Stimulated activated CD8-positive, alpha-beta memory T cell treated with anti-CD3 and anti-CD28 coated beads, Interleukin-2, amount 100 ng/mL, for 48 hours (primary cell): ENCODE data around the gene OR4K14.
"Not testable (repeated sequence)": the region's sequence is repeated elsewhere in the genome, so short reads cannot be mapped to it uniquely, and the experiment has no call there.

ENCODE experiments used
- DNase-seq, 2 donors: peaks; one replicate each; pipeline ENCODE4 v3.0.0-alpha.2; 2020; ENCODE audit warnings: low read depth in 2 of 2

Gene OR4K14, protein sequence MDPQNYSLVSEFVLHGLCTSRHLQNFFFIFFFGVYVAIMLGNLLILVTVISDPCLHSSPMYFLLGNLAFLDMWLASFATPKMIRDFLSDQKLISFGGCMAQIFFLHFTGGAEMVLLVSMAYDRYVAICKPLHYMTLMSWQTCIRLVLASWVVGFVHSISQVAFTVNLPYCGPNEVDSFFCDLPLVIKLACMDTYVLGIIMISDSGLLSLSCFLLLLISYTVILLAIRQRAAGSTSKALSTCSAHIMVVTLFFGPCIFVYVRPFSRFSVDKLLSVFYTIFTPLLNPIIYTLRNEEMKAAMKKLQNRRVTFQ

DNA sequence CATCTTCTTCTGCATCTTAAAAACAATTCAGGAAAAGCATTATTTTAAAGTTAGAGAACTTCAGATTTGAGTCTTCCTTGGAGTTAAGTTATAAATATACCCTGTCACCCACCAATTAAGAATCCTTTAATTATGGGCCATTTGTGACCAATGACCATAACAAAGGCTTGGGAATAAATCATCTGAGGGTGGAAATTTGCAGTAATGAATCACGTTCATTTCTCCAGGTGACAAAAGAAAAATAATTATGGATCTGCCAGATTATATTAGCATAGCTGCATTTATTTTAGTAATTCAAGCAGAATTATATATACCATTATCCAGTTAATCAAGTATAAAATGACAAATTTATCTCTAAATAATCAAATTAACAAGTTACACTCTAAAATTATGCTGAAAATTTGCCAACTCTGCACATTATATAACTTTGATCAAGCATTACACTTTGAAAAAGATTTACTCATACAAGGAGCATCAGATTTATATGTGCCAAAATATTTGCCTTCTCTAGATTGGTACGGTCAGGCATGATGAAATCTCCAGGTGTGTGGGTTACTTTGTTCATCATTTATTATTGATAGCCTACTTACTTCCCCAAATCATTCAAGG is at the start of gene OR4K14:
OR4K14 (minus strand) TSS at position 51 of the 609 bp plus-strand sequence. CDS start 4,114 bp downstream, outside the sequence.
- no peak for DNase-seq

DNA sequence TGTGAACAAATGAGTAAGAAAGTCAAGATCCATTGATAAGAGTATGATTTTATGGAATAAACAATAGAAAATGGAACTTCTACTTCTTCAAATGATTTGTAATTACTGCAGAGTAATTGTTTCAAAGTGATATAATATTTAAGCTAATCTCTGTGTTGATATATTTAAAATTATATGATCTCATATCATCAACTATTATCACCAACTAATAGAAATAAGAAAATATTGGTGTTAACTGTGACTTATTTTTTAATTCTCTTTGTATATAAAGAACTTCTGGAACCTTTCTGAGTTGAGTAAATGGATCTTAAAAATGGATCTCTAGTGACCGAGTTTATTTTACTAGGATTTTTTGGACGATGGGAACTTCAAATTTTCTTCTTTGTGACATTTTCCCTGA is 40.6 kb upstream of the OR4K14 start, which contains the start of gene OR4L1:
OR4L1 (plus strand) TSS at position 301 of the 400 bp plus-strand sequence; CDS start at position 301, 0 bp downstream.
- DNase-seq, result no peak

DNA sequence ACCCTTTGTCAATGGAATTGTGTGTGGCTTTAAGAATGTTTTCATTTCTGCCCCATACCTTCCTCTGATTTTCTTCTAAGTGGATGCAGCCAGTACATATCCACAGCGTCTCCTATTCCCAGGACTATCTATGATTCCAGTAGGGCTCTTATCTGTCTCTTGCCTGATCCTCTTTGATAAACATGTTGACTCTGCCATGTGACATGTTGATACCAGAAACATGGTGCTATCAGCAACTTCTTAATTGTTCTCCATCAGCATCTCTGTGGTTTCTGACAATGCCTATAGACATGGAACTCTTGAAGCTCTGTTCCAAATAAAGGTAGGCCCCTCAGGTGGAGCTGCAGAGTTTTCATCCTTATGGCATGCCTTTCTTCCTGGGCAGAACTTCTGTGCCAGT is 29.1 kb upstream of the OR4K14 start:
- DNase-seq, result no peak

DNA sequence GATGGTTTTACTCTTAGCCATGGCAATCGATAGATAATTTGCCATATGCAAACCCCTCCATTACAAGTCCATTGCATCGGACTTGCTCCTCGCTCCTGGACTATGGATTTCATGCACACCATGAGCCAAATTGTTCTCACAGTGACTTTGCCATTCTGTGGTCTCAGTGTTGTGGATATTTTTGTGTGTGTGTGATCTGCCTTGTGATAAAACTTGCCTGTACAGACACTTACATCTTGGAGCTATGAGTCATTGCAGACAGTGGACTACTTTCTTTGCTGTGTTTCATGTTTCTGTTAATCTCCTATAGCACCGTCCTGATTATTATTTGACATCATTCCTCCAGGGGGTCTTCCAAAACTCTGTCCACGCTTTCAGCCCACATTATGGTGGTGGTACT is 25.1 kb upstream of the OR4K14 start:
- DNase-seq, result no peak

DNA sequence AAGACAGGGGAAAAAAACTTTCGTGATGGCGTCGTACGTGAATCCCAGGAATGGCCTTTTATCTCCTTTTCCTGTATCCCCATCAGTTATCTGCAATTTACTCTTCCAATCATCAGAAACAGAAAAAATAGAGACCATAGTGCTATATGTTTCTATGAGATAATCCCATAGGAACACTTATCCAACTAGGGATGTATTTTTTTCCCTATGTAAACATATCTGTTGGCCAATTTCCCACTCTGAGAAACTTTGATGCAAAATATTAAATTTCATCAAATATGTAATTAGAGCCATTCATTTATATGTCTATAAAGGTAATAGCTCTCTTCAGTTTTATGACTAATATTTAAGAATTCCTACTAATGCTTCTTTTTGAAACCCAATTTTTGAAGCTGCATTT is 16.8 kb upstream of the OR4K14 start, which contains the start of gene OR4K13:
OR4K13 (minus strand) TSS at position 101 of the 400 bp plus-strand sequence. CDS start 1,280 bp downstream, outside the sequence.
- no peak for DNase-seq

DNA sequence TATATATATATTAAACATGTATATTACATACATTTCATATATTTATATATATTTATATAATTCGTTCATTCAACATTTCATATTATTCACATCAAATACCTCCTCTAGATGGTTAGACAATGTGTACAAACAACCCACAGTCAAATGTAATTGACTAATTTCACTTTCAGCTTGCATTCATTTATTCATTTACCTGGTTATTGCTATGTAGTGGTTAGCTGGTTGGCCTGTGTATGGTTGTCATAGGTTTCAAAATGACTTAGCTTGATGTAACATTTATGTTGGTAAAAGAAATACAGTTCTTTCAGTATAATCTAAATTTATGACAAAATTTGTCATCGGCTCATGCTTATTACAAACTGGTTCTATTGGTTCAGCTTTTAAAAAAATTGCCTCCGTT is 16.3 kb upstream of the OR4K14 start:
- DNase-seq, result no peak

DNA sequence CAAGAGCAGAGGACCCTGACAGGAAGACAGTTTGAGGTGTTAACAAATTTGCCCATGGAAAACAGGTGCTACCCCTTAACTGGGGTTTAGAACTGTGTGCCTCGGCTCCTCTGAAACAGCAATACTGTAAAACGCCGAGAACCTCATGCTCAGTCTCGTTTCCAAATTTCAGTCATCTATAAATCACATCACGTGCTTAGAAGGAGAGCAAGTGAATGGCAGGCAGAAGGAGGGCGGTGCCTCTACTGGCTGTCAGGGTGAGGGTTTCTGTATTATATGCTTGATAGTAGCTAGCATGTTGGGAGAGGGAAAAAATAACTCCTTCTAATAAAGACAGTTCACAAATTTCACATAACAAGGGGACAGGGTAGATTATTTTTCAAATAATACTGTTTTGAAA is 12.0 kb upstream of the OR4K14 start:
- DNase-seq, result no peak

DNA sequence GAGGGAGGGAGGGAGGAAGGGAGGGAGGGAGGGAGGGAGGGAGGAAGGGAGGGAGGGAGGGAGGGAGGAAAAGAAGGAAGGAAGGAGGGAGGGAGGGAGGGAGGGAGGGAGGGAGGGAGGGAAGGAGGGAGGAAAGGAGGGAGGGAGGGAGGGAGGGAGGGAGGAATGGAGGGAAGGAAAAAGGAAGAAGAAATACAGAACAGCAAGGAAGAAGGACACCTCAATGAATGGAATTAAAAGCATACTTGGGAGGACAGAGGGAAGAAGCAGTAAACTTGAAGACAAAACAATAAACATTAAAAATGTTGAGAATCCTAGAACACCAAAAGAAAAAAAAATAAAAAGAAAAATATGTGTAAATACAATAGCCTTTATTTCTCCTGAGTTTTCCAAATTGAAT is 11.0 kb downstream of the OR4K14 start:
- no peak for DNase-seq

DNA sequence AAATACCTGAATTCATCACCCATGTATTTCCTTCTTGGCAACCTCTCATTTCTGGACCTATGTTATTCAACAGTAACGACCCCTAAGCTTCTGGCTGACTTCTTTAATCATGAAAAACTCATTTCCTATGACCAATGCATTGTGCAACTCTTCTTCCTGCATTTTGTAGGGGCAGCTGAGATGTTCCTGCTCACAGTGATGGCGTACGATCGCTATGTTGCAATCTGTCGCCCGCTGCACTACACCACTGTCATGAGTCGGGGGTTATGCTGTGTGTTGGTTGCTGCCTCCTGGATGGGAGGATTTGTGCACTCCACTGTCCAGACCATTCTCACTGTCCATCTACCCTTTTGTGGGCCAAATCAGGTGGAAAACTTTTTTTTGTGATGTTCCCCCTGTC is 16.8 kb downstream of the OR4K14 start:
- no peak for DNase-seq

DNA sequence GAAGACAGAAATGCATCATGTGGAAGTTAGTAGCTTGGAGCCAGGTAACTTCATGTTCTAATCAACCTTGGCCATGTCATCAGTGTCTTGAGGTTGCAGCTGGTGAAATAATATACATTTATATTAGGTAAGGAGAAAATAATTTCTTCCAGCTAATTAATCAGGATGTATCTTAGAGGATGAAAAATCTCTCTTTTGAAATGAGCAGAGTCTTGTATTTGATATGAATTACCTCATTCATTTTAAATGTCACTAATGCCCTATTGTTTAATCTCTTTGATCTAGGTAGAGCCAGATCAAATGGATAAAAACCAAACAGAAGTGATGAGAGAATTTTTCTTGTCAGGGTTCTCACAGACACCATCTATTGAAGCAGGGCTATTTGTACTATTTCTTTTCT is 17.2 kb downstream of the OR4K14 start, which contains the start of gene OR4Q2:
OR4Q2 (plus strand) TSS at position 301 of the 400 bp plus-strand sequence.
- DNase-seq, result no peak

DNA sequence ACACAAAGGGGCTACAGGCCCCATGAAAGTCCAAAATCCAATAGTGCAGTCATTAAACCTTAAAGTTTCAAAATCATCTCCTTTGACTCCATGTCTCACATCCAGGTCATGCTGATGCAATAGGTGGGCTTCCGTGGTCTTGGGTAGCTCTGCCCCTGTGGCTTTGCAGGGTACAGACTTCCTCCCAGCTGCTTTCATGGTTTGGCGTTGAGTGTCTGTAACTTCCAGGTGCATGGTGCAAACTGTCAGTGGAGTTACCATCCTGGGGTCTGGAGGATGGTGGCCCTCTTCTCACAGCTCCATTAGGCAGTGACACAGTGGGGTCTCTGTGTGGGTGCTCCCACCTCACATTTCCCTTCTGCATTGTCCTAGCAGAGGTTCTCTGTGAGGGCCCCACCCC is 25.7 kb downstream of the OR4K14 start:
- no peak for DNase-seq

DNA sequence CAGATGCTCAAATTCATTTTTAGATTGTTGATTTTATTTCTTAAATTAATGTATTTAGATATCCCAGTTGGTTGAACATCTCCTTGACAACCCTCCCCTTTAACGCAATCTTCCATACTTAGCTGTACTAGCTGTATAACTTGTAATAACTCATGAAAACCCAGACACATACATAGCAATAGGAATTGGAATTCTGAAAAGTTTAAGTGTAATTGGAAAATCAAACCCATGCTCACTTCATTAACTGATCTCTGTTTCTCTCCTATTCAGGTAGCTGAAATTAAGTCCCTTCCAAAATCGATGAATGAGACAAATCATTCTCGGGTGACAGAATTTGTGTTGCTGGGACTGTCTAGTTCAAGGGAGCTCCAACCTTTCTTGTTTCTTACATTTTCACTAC is 43.8 kb downstream of the OR4K14 start, which contains the start of gene OR4K15:
OR4K15 (plus strand) TSS at position 301 of the 400 bp plus-strand sequence; CDS start at position 301, 0 bp downstream.
- DNase-seq, result no peak

DNA sequence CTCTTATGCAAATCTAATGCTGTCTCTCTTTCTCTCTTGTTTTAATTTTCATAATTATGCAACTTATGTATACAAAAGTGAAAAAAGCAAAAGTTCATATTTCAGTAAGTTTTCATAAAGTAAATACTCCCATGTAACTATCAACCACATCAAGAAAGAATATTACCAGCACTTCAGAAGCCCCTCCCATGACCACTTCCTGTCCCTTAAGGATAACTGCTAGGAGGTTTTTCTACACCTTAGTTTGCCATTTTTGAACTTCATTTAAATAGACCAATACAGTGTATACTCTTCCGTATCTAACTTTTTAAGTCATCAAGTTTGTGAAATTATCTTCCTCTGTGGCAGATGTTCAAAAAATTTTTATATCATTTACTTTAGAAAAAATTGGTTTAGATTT is 44.3 kb downstream of the OR4K14 start:
- no peak for DNase-seq

DNA sequence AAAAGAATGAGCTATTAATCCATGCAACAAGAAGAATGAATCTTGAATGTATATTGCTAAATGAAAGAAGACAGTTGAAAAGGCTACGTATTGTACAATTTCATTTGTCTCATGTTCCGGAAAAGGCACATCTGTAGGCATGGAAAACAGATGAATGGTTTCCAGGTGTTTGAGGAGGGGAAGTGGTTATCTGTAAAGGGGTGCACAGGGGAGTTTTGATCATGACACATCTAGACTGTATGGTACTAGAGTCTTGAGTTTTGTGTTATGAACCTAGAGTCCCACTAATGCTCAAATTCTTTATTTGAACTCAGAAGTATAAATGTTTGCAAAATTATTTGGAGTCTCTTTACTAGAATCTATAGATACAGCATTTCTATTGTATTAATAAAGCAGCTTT is 49.4 kb downstream of the OR4K14 start:
- not testable (repeated sequence) for DNase-seq
